Vagina (tissue), 2 donors: ENCODE results near the gene OR5V1.

Experiments used
- POLR2A ChIP-seq, 2 donors: fragments of 450-650 bp; IDR thresholded peaks; one replicate each; pipeline ENCODE4 v1.6.1; 2017; ENCODE audit warnings: antibody characterized with exemption in 2 of 2, mild to moderate bottlenecking in 2 of 2, moderate library complexity in 2 of 2
- POLR2AphosphoS5 ChIP-seq, 2 donors: sonication (generic); formaldehyde crosslinking; IDR thresholded peaks; one replicate each; pipeline ENCODE4 v1.9.0; 2017; ENCODE audit warnings: antibody characterized with exemption in 2 of 2, mild to moderate bottlenecking in 2 of 2, low read depth in 1 of 2; ENCODE audit not compliant: insufficient read depth in 1 of 2
- TF ChIP-seq, protein P1 (sequence below), 3 experiments: fragments of 450-650 bp in 2 of 3; fragments of 200-600 bp in 1 of 3; sonication (generic) in 1 of 3; IDR thresholded peaks; one replicate each; pipeline ENCODE4 v1.5.1; 2017 to 2019; ENCODE audit warnings: antibody characterized with exemption in 3 of 3, mild to moderate bottlenecking in 2 of 3, moderate library complexity in 2 of 3

DNA sequence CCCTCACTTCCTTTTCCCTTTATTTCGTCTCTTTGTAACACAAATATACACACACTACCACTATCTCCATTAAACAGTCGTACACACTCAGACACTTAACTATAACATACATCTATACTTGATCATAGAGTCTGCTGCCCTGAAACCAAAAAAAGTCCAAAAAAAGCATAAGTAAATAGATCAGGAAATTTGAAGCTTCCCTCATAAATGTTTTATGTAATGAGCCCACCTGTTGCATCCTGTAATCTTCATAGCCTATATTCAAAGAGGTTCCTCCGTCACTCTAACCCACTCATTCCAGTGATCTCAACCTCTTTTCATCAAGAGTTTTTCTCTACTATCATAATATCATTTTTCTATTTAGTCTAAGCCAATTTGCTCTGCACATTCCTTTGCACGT, 19.9 kb upstream of the OR5V1 start:
- TF ChIP-seq, protein P1, sequence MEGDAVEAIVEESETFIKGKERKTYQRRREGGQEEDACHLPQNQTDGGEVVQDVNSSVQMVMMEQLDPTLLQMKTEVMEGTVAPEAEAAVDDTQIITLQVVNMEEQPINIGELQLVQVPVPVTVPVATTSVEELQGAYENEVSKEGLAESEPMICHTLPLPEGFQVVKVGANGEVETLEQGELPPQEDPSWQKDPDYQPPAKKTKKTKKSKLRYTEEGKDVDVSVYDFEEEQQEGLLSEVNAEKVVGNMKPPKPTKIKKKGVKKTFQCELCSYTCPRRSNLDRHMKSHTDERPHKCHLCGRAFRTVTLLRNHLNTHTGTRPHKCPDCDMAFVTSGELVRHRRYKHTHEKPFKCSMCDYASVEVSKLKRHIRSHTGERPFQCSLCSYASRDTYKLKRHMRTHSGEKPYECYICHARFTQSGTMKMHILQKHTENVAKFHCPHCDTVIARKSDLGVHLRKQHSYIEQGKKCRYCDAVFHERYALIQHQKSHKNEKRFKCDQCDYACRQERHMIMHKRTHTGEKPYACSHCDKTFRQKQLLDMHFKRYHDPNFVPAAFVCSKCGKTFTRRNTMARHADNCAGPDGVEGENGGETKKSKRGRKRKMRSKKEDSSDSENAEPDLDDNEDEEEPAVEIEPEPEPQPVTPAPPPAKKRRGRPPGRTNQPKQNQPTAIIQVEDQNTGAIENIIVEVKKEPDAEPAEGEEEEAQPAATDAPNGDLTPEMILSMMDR (IDR thresholded peaks at IDR 0.05), result no peak
- TF ChIP-seq POLR2A (IDR thresholded peaks at IDR 0.05), result no peak
- TF ChIP-seq POLR2AphosphoS5 (IDR thresholded peaks at IDR 0.05; ENCODE audit: insufficient read depth in 1 of 2, low read depth in 1 of 2), result no peak
